Measurements from ENCODE around the gene USP47.

Gene USP47

DNA sequence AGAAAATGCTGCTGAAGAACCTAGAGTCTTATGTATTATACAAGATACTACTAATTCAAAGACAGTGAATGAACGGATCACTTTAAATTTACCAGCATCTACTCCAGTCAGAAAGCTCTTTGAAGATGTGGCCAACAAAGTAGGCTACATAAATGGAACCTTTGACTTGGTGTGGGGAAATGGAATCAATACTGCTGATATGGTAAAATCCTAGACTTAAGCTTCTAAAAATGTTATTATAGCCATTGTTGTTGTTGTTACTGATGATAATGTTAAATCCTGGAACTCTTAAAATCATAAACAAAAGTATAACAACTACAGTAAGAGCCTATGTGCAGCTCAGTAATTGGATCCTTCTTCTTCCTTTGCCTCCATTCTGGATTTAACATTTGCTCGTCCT is 38.4 kb downstream of the USP47 start:
- Histone ChIP-seq H3K36me3 (ENCODE audit: insufficient read depth, low read length) (peaks cover 8% of the 10 kb centered on the region), H3K9me3 (ENCODE audit: low read length) (no peaks in the 10 kb centered on the region), H3K4me1 (ENCODE audit: insufficient read depth, low read length) (peaks cover 12% of the 10 kb centered on the region), H3K27me3 (ENCODE audit: control insufficient read depth in 1 of 2, insufficient read depth in 2 of 2, low read length in 2 of 2) (no peaks in the 10 kb centered on the region), H3K27ac (ENCODE audit: low read depth, low read length) (no peak overlapping the region), H3K4me3 (ENCODE audit: low read depth in 1 of 2, low read length in 2 of 2) (no peak overlapping the region), H3K9ac (ENCODE audit: low read length) (no peak overlapping the region)

DNA sequence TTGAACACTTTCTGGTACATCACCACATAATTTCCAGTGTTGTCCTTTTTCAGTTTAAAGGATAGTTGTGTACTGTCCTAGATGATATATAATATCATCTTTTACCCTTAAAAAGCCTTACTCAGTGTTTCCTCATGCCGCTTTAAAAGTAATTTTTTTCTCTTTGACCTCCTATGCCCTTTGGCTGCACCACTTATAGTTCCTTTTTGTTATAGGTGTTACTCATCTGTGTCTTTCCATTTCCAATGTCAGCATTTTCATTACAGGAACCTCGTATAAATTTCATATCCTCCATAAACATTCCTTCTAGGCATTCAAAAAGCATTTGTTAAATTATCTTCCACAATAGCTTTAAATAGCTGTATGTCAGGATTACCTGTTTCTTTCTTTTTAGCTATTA is 40.8 kb downstream of the USP47 start:
- H3K9ac ChIP-seq (ENCODE audit: low read length): no peak overlapping the region
- no peak overlapping the region for H3K27ac ChIP-seq (ENCODE audit: low read depth, low read length)
- H3K27me3 ChIP-seq (ENCODE audit: control insufficient read depth in 1 of 2, insufficient read depth in 2 of 2, low read length in 2 of 2): no peaks in the 10 kb centered on the region
- no peaks in the 10 kb centered on the region for H3K9me3 ChIP-seq (ENCODE audit: low read length)
- peaks cover 12% of the 10 kb centered on the region for H3K4me1 ChIP-seq (ENCODE audit: insufficient read depth, low read length)
- H3K4me3 ChIP-seq (ENCODE audit: low read depth in 1 of 2, low read length in 2 of 2): no peak overlapping the region
- peaks cover 28% of the 10 kb centered on the region for H3K36me3 ChIP-seq (ENCODE audit: insufficient read depth, low read length)

DNA sequence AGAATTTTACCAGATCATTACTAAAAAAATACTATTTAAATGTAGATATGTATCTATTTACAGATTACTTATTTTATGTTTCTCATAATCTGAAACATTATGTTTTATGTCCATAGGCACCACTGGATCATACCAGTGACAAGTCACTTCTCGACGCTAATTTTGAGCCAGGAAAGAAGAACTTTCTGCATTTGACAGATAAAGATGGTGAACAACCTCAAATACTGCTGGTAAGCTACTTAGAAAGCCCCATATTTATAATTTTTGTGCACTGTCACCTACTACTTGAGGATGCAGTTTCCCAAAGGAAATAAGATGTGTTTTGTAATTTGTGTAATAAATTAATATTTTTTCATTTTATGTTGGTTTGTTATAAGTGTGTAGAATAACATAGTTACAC is 42.6 kb downstream of the USP47 start:
- no peak overlapping the region for H3K4me3 ChIP-seq (ENCODE audit: low read depth in 1 of 2, low read length in 2 of 2)
- peaks cover 12% of the 10 kb centered on the region for H3K4me1 ChIP-seq (ENCODE audit: insufficient read depth, low read length)
- H3K9me3 ChIP-seq (ENCODE audit: low read length): no peaks in the 10 kb centered on the region
- no peak overlapping the region for H3K9ac ChIP-seq (ENCODE audit: low read length)
- peaks cover 28% of the 10 kb centered on the region for H3K36me3 ChIP-seq (ENCODE audit: insufficient read depth, low read length)
- H3K27ac ChIP-seq (ENCODE audit: low read depth, low read length): no peak overlapping the region
- H3K27me3 ChIP-seq (ENCODE audit: control insufficient read depth in 1 of 2, insufficient read depth in 2 of 2, low read length in 2 of 2): no peaks in the 10 kb centered on the region

DNA sequence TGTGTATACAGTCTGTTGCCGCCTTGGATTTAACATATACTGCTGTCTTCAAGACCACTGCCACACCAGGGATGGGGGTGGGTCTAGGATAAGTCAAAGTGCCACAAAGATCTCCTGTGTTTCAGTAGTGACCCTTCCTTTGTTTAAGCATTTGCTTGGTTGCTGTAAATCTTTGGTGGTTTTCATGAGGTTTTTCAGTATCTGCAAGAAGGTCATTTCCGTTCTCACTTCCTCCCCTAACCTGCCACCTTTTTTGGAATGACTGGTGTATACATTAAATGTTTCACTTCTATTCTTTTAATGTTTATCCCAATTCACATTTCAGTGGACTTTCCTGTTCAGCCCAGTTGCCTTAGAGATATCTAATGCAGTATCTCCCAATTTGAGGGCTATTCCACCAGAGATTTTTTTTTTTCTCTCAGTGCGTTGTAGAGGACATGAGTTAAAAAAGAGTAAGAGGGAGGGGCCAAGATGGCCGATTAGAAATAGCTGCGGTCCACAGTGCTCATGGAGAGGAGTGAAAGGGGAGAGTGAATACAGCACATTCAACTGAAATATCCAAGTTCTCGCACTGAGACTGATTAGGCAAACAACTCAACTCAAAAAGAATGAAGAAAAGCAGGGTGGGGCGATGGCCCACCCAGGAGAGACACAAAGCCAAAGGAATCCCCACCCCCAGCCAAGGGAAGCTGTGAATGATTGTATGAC is 43.2 kb downstream of the USP47 start:
- Histone ChIP-seq H3K27ac (ENCODE audit: low read depth, low read length) (no peak overlapping the region), H3K4me1 (ENCODE audit: insufficient read depth, low read length) (peaks cover 12% of the 10 kb centered on the region), H3K9ac (ENCODE audit: low read length) (no peak overlapping the region), H3K9me3 (ENCODE audit: low read length) (no peaks in the 10 kb centered on the region), H3K36me3 (ENCODE audit: insufficient read depth, low read length) (peaks cover 28% of the 10 kb centered on the region), H3K4me3 (ENCODE audit: low read depth in 1 of 2, low read length in 2 of 2) (no peak overlapping the region), H3K27me3 (ENCODE audit: control insufficient read depth in 1 of 2, insufficient read depth in 2 of 2, low read length in 2 of 2) (no peaks in the 10 kb centered on the region)

DNA sequence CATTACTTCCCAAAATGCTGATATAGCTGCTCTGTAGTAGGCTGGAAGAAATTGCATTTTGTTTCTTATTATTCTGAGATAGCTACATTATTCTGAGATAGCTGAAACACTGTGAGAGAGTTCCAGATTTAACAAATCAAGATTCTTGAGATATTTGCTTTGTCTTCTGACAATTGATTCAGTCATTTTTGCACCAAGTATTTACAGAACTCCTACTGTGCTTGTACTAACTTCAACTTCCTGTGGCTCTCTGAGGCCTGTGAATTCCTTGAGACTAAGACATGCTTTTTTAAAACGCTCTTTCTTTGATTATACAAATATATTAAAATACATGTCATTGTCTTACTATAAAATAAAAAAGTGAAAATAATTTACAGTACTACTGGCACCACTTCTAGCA is 52.7 kb downstream of the USP47 start:
- H3K9ac ChIP-seq (ENCODE audit: low read length): no peak overlapping the region
- H3K4me1 ChIP-seq (ENCODE audit: insufficient read depth, low read length): no peaks in the 10 kb centered on the region
- H3K27me3 ChIP-seq (ENCODE audit: control insufficient read depth in 1 of 2, insufficient read depth in 2 of 2, low read length in 2 of 2): no peaks in the 10 kb centered on the region
- H3K4me3 ChIP-seq (ENCODE audit: low read depth in 1 of 2, low read length in 2 of 2): no peak overlapping the region
- H3K9me3 ChIP-seq (ENCODE audit: low read length): no peaks in the 10 kb centered on the region
- H3K36me3 ChIP-seq (ENCODE audit: insufficient read depth, low read length): peaks cover 12% of the 10 kb centered on the region
- no peak overlapping the region for H3K27ac ChIP-seq (ENCODE audit: low read depth, low read length)

DNA sequence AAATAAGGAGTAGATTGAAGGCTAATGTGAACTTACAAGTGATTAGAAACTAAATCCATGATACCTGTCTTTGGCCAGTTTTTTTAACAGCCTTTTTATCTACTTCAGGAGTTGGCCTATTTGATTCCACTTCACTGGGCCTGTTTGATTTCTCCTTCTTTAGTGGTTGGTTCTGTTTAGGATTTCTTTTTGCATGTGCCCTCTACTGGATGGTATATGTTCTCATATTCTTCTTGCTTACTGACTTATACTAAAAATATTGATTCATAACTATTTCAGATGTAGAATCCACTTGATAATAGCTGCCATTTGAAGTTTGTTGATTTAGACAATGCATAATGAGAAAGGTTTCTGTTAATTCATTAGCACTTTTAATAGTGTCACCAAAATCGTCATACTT is 53.9 kb downstream of the USP47 start:
- no peaks in the 10 kb centered on the region for H3K27me3 ChIP-seq (ENCODE audit: control insufficient read depth in 1 of 2, insufficient read depth in 2 of 2, low read length in 2 of 2)
- H3K9me3 ChIP-seq (ENCODE audit: low read length): no peaks in the 10 kb centered on the region
- peaks cover 13% of the 10 kb centered on the region for H3K36me3 ChIP-seq (ENCODE audit: insufficient read depth, low read length)
- H3K4me1 ChIP-seq (ENCODE audit: insufficient read depth, low read length): no peaks in the 10 kb centered on the region
- no peak overlapping the region for H3K9ac ChIP-seq (ENCODE audit: low read length)
- H3K4me3 ChIP-seq (ENCODE audit: low read depth in 1 of 2, low read length in 2 of 2): no peak overlapping the region
- peak overlapping the region; percentile 37 for H3K27ac ChIP-seq (ENCODE audit: low read depth, low read length)

DNA sequence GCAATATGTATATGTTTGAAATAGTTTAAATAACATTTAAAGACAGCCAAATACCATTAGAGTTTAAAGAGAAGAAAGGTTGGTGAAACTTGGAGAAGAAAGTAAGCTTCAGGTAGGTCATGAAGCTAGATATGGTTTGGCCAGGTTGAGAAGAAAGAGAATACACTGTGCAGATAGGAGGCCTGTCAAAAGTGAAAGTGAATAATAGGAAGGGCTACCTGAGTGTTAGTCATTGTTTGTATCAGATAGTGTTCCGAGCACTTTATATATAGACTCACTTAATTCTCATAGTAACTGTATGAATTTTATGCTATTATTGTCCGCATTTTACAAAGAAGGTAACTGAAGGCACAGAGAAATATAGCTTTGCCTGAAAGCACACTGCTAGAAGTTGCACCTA is 56.9 kb downstream of the USP47 start:
- H3K27me3 ChIP-seq (ENCODE audit: control insufficient read depth in 1 of 2, insufficient read depth in 2 of 2, low read length in 2 of 2): no peaks in the 10 kb centered on the region
- no peak overlapping the region for H3K9ac ChIP-seq (ENCODE audit: low read length)
- no peaks in the 10 kb centered on the region for H3K4me1 ChIP-seq (ENCODE audit: insufficient read depth, low read length)
- no peak overlapping the region for H3K27ac ChIP-seq (ENCODE audit: low read depth, low read length)
- H3K4me3 ChIP-seq (ENCODE audit: low read depth in 1 of 2, low read length in 2 of 2): no peak overlapping the region
- peaks cover 22% of the 10 kb centered on the region for H3K36me3 ChIP-seq (ENCODE audit: insufficient read depth, low read length)
- no peaks in the 10 kb centered on the region for H3K9me3 ChIP-seq (ENCODE audit: low read length)

DNA sequence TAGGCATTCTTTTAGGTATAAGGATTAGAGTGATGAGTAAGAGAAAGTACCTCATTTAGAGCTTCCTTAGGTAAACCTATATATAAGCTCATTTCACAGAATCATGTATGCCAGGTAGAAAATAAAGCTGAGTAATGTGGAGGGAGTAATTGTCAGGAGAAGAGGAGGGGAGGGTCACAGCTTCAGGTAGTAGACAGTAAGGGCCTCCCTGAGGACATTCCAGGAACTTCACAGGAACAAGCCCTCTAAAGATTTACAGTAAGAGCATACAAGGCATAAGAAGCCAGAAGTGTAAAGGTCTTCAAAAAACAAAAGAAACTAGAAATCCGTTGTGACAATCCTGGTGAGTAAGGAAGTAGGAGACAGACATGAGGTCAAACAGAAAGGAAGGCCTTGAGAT is 57.6 kb downstream of the USP47 start:
- Histone ChIP-seq H3K4me1 (ENCODE audit: insufficient read depth, low read length) (no peaks in the 10 kb centered on the region), H3K9me3 (ENCODE audit: low read length) (no peaks in the 10 kb centered on the region), H3K9ac (ENCODE audit: low read length) (no peak overlapping the region), H3K27ac (ENCODE audit: low read depth, low read length) (no peak overlapping the region), H3K36me3 (ENCODE audit: insufficient read depth, low read length) (peaks cover 30% of the 10 kb centered on the region), H3K4me3 (ENCODE audit: low read depth in 1 of 2, low read length in 2 of 2) (no peak overlapping the region), H3K27me3 (ENCODE audit: control insufficient read depth in 1 of 2, insufficient read depth in 2 of 2, low read length in 2 of 2) (no peaks in the 10 kb centered on the region)

DNA sequence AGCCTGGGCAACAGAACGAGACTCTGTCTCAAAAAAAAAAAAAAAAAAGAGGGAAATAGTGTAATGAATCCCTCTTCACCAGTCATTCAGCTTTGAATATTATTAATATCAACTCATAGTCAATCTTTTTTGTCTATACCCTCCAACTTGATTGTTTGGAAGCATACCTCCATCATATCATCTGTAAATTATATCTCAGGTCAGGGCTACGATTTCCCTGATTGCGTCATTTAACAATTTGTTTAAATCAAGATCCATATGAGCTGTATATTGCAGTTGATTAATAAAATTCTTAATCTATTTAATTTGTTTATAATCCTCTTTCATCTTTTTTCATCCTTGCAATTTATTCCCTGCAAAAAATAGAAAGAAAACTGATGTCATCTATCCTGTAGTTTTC is 60.2 kb downstream of the USP47 start:
- no peak overlapping the region for H3K4me3 ChIP-seq (ENCODE audit: low read depth in 1 of 2, low read length in 2 of 2)
- peaks cover 40% of the 10 kb centered on the region for H3K36me3 ChIP-seq (ENCODE audit: insufficient read depth, low read length)
- no peaks in the 10 kb centered on the region for H3K4me1 ChIP-seq (ENCODE audit: insufficient read depth, low read length)
- no peak overlapping the region for H3K9ac ChIP-seq (ENCODE audit: low read length)
- H3K27me3 ChIP-seq (ENCODE audit: control insufficient read depth in 1 of 2, insufficient read depth in 2 of 2, low read length in 2 of 2): no peaks in the 10 kb centered on the region
- H3K27ac ChIP-seq (ENCODE audit: low read depth, low read length): no peak overlapping the region
- no peaks in the 10 kb centered on the region for H3K9me3 ChIP-seq (ENCODE audit: low read length)

DNA sequence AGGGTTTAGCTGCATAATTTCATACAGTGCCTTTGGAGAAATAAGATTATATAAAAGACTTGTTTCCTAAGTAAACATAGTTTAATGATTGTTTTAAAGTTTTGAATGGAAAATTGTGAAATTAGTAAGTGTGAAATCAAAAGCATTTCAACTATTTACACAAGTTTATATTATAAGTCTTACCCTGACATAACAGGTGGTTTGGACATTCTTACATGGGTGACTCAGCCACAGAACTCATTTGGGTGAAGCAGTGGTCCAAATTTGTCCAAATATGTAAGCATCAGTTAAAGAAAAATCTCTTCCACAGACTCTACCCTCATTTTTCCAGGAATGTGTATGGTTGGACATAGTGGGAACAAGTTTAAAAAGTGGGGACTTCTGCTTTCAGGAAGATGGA is 68.0 kb downstream of the USP47 start:
- H3K4me3 ChIP-seq (ENCODE audit: low read depth in 1 of 2, low read length in 2 of 2): no peak overlapping the region
- peaks cover 22% of the 10 kb centered on the region for H3K36me3 ChIP-seq (ENCODE audit: insufficient read depth, low read length)
- no peaks in the 10 kb centered on the region for H3K9me3 ChIP-seq (ENCODE audit: low read length)
- no peak overlapping the region for H3K27ac ChIP-seq (ENCODE audit: low read depth, low read length)
- peaks cover 17% of the 10 kb centered on the region for H3K4me1 ChIP-seq (ENCODE audit: insufficient read depth, low read length)
- H3K27me3 ChIP-seq (ENCODE audit: control insufficient read depth in 1 of 2, insufficient read depth in 2 of 2, low read length in 2 of 2): no peaks in the 10 kb centered on the region
- no peak overlapping the region for H3K9ac ChIP-seq (ENCODE audit: low read length)

DNA sequence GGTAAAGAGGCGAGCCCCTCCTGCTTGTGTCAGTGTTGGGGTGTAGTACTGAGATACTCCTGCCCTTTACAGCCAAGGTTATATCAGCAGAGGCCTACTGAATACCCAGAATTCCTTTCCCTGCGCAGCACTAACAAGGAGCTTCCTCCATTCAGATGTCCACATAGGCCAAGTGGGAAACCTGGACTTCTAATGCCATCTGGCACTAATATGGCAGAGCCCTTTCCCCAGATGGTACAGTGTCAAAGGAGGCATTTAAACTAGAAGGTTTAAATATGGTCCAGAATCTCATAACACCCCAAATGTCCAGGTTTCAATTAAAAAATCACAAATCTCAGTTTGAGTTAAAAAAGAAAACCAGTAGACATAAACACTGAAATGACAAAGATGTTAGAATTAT is 68.8 kb downstream of the USP47 start:
- Histone ChIP-seq H3K27me3 (ENCODE audit: control insufficient read depth in 1 of 2, insufficient read depth in 2 of 2, low read length in 2 of 2) (no peaks in the 10 kb centered on the region), H3K36me3 (ENCODE audit: insufficient read depth, low read length) (peaks cover 19% of the 10 kb centered on the region), H3K27ac (ENCODE audit: low read depth, low read length) (no peak overlapping the region)

DNA sequence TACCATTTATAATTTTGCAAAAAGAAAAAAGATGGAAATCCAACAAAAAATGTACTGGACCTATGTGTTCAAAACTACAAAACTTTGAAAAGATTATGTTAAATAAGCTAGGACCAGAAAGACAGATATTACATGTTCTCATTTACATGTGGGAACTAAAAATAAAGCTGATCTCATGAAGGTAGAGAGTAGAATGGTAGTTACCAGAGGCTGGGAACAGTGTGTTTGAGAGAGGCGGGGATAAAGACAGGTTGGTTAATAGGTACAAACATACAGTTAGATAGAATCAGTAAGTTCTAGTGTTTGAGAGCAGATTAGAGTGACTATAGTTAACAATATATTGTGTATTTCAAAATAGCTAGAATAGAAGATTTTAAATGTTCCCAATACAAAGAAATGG is 71.6 kb downstream of the USP47 start:
- Histone ChIP-seq H3K27me3 (ENCODE audit: control insufficient read depth in 1 of 2, insufficient read depth in 2 of 2, low read length in 2 of 2) (no peaks in the 10 kb centered on the region), H3K27ac (ENCODE audit: low read depth, low read length) (no peak overlapping the region), H3K4me3 (ENCODE audit: low read depth in 1 of 2, low read length in 2 of 2) (no peak overlapping the region), H3K4me1 (ENCODE audit: insufficient read depth, low read length) (peaks cover 27% of the 10 kb centered on the region), H3K36me3 (ENCODE audit: insufficient read depth, low read length) (peaks cover 10% of the 10 kb centered on the region), H3K9me3 (ENCODE audit: low read length) (no peaks in the 10 kb centered on the region), H3K9ac (ENCODE audit: low read length) (no peak overlapping the region)

More for the DNA sequence above, 68.8 kb downstream of the USP47 start:
- Histone ChIP-seq H3K9me3 (ENCODE audit: low read length) (no peaks in the 10 kb centered on the region), H3K4me1 (ENCODE audit: insufficient read depth, low read length) (peaks cover 17% of the 10 kb centered on the region), H3K9ac (ENCODE audit: low read length) (no peak overlapping the region), H3K4me3 (ENCODE audit: low read depth in 1 of 2, low read length in 2 of 2) (no peak overlapping the region)
